ENCODE data around the gene TCF20. TPM values are rescaled to one million over a fixed set of nuclear protein-coding genes. Genes with fewer than 3 reads are reported as not detected.

Gene TCF20
- polyA plus RNA-seq, 2 donors, result 14.5 to 15.0 TPM

DNA sequence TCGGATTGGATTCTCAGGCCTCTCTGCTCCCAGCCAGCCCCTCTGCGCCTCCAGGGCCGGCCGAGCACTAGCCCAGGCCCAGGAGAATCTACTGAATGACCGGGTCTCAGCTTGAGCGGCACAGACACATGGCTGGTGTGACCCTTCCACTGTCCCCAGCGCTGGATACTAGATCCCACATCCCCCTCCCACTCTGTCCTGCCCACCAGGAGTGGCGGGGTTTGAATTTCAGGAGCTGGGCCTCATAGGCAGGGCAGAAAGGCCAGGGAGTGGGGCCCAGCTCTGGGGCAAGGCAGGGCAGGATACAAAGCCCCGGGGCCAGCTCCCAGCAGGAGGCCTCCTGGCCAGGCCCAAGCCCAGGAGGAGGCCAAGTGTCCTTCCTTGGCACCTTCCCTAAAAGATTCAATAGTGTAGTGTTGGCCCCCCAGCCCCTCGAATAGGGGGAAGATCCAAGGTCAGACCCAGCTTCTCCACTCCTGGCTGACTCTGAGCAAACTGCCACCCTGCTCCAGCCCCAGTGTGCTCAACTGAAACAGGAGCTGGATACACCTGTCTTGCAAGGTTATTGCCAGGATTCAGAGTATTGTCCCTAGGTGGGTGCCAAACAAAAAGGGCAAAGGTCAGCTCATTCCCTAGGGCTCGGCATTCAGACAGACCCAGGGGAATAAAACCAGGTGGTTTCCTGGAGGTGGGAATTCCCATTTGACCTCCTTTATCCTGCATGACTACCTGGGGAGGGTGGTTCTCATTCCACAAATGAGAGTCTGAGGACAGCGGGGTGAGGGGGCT is 22.5 kb upstream of the TCF20 start:
- WGBS, 2 donors, result 77 to 82% methylated on average over 12 of the region's 12 CpGs
- H3K27ac ChIP-seq (ENCODE audit: low read depth in 2 of 2, low read length in 1 of 2), result no peak overlapping the region
- H3K36me3 ChIP-seq (ENCODE audit: control insufficient read depth in 2 of 2, insufficient read depth in 2 of 2, low read length in 1 of 2), result peaks cover 0 to 3% of the 10 kb centered on the region in 2 donors
- no peak overlapping the region for H3K4me3 ChIP-seq (ENCODE audit: low read depth in 1 of 2, low read length in 2 of 2)
- H3K27me3 ChIP-seq (ENCODE audit: control insufficient read depth in 1 of 2, insufficient read depth in 2 of 2, low read length in 2 of 2), result no peaks in the 10 kb centered on the region
- H3K4me1 ChIP-seq (ENCODE audit: control insufficient read depth in 2 of 2, insufficient read depth in 2 of 2, low read length in 1 of 2), result peaks cover 4 to 19% of the 10 kb centered on the region in 2 donors
- no peaks in the 10 kb centered on the region for H3K9me3 ChIP-seq (ENCODE audit: control insufficient read depth in 2 of 2, insufficient read depth in 1 of 2, low read depth in 1 of 2, low read length in 1 of 2)

DNA sequence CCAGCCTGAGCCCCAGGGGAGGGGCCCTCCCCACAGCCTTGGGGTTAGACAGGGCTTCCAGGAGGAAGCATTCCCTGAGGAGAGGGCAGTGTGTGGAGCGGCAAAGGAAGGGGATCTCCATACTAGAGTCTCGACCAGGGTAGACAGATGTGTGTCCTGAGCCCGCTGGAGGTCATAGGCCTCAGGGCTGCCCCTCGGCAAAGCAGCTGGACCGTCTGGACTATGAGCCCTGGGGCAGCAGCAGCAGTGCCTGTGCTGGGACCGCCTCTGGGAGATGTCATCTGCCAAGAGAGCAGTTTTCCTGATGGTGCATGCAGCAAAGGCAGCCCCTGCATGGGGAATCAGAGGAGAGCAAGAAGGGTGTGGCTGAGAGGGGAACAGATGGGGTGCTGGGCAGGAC is 20.8 kb upstream of the TCF20 start:
- peaks cover under 1 to 19% of the 10 kb centered on the region in 2 donors for H3K4me1 ChIP-seq (ENCODE audit: control insufficient read depth in 2 of 2, insufficient read depth in 2 of 2, low read length in 1 of 2)
- H3K36me3 ChIP-seq (ENCODE audit: control insufficient read depth in 2 of 2, insufficient read depth in 2 of 2, low read length in 1 of 2), result no peaks in the 10 kb centered on the region
- 81 to 87% methylated on average over 6 of the region's 6 CpGs for WGBS, 2 donors
- H3K27me3 ChIP-seq (ENCODE audit: control insufficient read depth in 1 of 2, insufficient read depth in 2 of 2, low read length in 2 of 2), result no peaks in the 10 kb centered on the region
- no peak overlapping the region for H3K4me3 ChIP-seq (ENCODE audit: low read depth in 1 of 2, low read length in 2 of 2)
- no peak overlapping the region for H3K27ac ChIP-seq (ENCODE audit: low read depth in 2 of 2, low read length in 1 of 2)
- H3K9me3 ChIP-seq (ENCODE audit: control insufficient read depth in 2 of 2, insufficient read depth in 1 of 2, low read depth in 1 of 2, low read length in 1 of 2), result no peaks in the 10 kb centered on the region

DNA sequence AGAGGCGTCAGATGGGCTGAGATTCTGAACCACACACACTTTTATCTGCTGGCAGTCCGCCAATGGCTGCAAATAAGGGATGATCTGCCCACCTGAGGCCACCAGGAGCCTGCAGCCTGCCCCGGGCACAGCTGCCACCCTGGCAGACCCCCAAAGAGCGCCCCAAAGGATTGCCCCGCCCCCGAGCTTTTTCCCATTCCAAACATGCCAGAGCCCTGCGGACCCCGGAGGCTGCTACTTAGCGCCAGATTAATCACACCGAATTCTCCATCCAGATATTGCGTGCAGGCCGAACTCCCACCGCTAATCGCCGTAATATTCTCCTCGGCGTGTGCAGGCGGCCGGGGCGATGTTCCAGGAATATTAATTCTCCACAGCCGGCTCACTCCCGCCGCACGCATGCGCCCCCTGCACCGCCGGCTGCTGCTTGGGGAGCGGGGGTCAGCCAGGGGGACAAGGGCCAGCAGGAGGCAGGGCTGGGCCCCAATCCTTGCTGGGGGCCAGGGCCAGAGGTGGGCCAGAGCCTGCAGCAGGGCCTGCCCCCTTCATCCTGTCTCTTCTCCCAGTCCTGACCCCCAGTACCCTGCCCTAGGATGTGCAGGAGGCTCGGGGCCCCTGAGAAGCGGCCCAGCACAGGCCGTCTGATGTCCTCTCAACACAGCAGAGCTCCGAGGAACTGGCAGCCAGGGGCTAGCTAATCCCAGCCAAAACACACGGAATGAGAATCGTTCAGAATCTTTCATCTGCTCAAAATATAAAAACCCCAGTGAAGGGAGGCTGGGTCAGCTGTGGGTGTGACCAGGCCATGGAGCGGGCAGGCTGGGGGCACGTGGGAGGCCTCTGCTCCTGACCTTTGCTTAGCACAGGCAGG is 19.5 kb upstream of the TCF20 start:
- 43 to 55% methylated on average over 36 of the region's 36 CpGs for whole genome bisulfite sequencing, 2 donors
- no peaks in the 10 kb centered on the region for H3K27me3 ChIP-seq (ENCODE audit: control insufficient read depth in 1 of 2, insufficient read depth in 2 of 2, low read length in 2 of 2)
- no peaks in the 10 kb centered on the region for H3K36me3 ChIP-seq (ENCODE audit: control insufficient read depth in 2 of 2, insufficient read depth in 2 of 2, low read length in 1 of 2)
- peaks cover 0 to 24% of the 10 kb centered on the region in 2 donors for H3K4me1 ChIP-seq (ENCODE audit: control insufficient read depth in 2 of 2, insufficient read depth in 2 of 2, low read length in 1 of 2)
- no peak overlapping the region for H3K4me3 ChIP-seq (ENCODE audit: low read depth in 1 of 2, low read length in 2 of 2)
- H3K9me3 ChIP-seq (ENCODE audit: control insufficient read depth in 2 of 2, insufficient read depth in 1 of 2, low read depth in 1 of 2, low read length in 1 of 2), result no peaks in the 10 kb centered on the region
- H3K27ac ChIP-seq (ENCODE audit: low read depth in 2 of 2, low read length in 1 of 2), result no peak overlapping the region

DNA sequence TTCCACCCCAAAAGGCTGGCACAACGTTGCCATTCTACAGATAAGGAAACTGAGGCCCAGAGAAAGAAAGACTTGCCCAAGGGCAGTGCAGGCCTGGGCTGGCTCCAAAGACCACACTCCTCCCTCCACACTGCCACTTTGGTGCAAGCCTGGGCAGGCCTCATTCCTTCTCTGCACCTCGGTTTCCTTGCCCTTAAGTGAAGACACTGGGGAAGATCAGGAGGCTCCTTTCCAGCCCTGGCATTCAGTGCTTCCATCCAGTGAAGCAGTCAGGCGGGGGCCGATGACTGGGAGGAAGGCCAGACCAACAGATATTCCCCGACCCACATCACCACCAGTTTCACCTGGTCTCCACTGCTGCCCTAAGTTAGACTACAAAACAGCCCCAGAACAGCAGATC is 18.3 kb upstream of the TCF20 start:
- peaks cover 0 to 24% of the 10 kb centered on the region in 2 donors for H3K4me1 ChIP-seq (ENCODE audit: control insufficient read depth in 2 of 2, insufficient read depth in 2 of 2, low read length in 1 of 2)
- H3K9me3 ChIP-seq (ENCODE audit: control insufficient read depth in 2 of 2, insufficient read depth in 1 of 2, low read depth in 1 of 2, low read length in 1 of 2), result no peaks in the 10 kb centered on the region
- no peak overlapping the region for H3K4me3 ChIP-seq (ENCODE audit: low read depth in 1 of 2, low read length in 2 of 2)
- H3K27ac ChIP-seq (ENCODE audit: low read depth in 2 of 2, low read length in 1 of 2), result no peak overlapping the region
- peaks cover 0 to 2% of the 10 kb centered on the region in 2 donors for H3K27me3 ChIP-seq (ENCODE audit: control insufficient read depth in 1 of 2, insufficient read depth in 2 of 2, low read length in 2 of 2)
- WGBS, 2 donors, result 49 to 80% methylated on average over 5 of the region's 5 CpGs
- no peaks in the 10 kb centered on the region for H3K36me3 ChIP-seq (ENCODE audit: control insufficient read depth in 2 of 2, insufficient read depth in 2 of 2, low read length in 1 of 2)

DNA sequence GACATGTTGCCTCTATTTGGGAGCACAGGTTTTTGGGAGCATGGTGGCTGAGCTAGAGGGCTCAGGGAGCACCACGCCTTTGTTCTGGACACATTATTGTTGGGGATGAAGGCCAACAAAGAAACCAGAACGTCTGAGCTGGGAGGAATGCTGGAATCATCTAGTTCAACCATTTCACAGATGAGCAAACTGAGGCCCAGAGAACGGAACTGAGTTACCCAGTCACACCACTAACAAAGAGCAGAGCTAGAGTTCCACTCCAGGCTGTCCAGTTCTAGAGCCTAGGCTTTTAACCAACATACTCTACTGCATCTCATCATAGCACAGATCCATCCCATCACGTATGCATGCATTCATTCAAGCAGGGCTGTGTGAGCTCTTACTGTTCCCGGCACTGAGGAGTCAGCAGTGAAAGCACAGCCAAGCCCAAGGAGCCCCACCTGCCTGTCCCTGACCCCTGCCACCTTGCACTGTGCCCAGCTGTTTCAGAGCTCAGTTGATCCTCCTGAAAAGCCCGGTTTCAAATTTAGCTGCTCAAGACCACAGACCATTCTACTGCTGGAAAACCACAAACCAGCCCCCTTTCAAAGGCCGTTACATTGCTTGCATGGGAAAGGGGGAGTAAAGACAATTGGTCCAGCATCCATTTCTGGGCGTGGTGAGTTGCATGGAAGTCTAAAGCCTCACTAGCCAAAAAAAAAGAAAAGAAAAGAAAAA is 16.9 kb upstream of the TCF20 start:
- Histone ChIP-seq H3K4me1 (ENCODE audit: control insufficient read depth in 2 of 2, insufficient read depth in 2 of 2, low read length in 1 of 2) (peaks cover 5 to 24% of the 10 kb centered on the region in 2 donors), H3K36me3 (ENCODE audit: control insufficient read depth in 2 of 2, insufficient read depth in 2 of 2, low read length in 1 of 2) (no peaks in the 10 kb centered on the region), H3K9me3 (ENCODE audit: control insufficient read depth in 2 of 2, insufficient read depth in 1 of 2, low read depth in 1 of 2, low read length in 1 of 2) (no peaks in the 10 kb centered on the region), H3K27me3 (ENCODE audit: control insufficient read depth in 1 of 2, insufficient read depth in 2 of 2, low read length in 2 of 2) (peaks cover 0 to 4% of the 10 kb centered on the region in 2 donors), H3K27ac (ENCODE audit: low read depth in 2 of 2, low read length in 1 of 2) (no peak overlapping the region), H3K4me3 (ENCODE audit: low read depth in 1 of 2, low read length in 2 of 2) (no peak overlapping the region)
- 66 to 73% methylated on average over 8 of the region's 8 CpGs for WGBS, 2 donors

DNA sequence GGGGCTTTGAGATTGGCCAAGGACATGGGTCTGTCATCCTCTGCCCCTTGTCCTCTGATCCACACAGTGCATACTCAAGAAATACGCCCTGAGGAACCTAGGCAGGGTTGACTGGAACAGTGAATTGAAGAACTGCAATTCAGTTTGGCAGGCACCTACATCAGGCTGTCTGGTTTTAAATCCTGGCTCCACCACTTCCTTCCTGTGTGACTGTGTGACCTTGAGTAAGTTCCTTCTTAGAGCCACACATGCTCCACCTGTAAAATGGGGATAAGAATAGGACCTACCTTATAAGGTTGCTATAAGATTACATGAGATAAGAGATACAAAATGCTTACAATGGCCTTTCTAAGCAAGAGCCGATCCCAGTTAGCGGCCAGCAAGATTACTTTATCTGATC is 15.8 kb upstream of the TCF20 start:
- 78 to 84% methylated on average over 3 of the region's 3 CpGs for WGBS, 2 donors
- Histone ChIP-seq H3K4me1 (ENCODE audit: control insufficient read depth in 2 of 2, insufficient read depth in 2 of 2, low read length in 1 of 2) (peaks cover 5 to 24% of the 10 kb centered on the region in 2 donors), H3K4me3 (ENCODE audit: low read depth in 1 of 2, low read length in 2 of 2) (no peak overlapping the region), H3K27ac (ENCODE audit: low read depth in 2 of 2, low read length in 1 of 2) (no peak overlapping the region), H3K9me3 (ENCODE audit: control insufficient read depth in 2 of 2, insufficient read depth in 1 of 2, low read depth in 1 of 2, low read length in 1 of 2) (no peaks in the 10 kb centered on the region), H3K36me3 (ENCODE audit: control insufficient read depth in 2 of 2, insufficient read depth in 2 of 2, low read length in 1 of 2) (no peaks in the 10 kb centered on the region), H3K27me3 (ENCODE audit: control insufficient read depth in 1 of 2, insufficient read depth in 2 of 2, low read length in 2 of 2) (peaks cover 0 to 4% of the 10 kb centered on the region in 2 donors)

DNA sequence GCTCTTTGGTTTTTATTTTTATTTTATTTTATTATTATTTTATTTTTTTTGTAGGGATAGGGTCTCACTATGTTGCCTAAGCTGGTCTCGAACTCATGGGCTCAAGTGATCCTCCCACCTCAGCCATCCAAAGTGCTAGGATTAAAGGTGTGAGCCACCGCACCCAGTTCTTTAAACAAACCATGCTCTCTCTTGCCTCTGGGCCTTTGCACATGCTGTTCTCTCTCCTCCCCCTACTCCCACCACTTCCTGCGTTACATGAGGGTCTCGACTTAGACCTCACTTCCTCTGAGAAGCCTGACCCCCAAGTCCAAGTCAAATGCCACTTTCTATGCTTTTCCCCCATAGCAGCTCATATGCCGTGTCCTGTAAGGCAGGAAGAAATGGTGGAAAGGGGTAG is 15.2 kb upstream of the TCF20 start:
- Histone ChIP-seq H3K9me3 (ENCODE audit: control insufficient read depth in 2 of 2, insufficient read depth in 1 of 2, low read depth in 1 of 2, low read length in 1 of 2) (no peaks in the 10 kb centered on the region), H3K27me3 (ENCODE audit: control insufficient read depth in 1 of 2, insufficient read depth in 2 of 2, low read length in 2 of 2) (peaks cover 0 to 4% of the 10 kb centered on the region in 2 donors), H3K4me3 (ENCODE audit: low read depth in 1 of 2, low read length in 2 of 2) (no peak overlapping the region), H3K4me1 (ENCODE audit: control insufficient read depth in 2 of 2, insufficient read depth in 2 of 2, low read length in 1 of 2) (peaks cover 5 to 24% of the 10 kb centered on the region in 2 donors), H3K36me3 (ENCODE audit: control insufficient read depth in 2 of 2, insufficient read depth in 2 of 2, low read length in 1 of 2) (no peaks in the 10 kb centered on the region), H3K27ac (ENCODE audit: low read depth in 2 of 2, low read length in 1 of 2) (no peak overlapping the region)
- 85 to 89% methylated on average over 5 of the region's 5 CpGs for WGBS, 2 donors

DNA sequence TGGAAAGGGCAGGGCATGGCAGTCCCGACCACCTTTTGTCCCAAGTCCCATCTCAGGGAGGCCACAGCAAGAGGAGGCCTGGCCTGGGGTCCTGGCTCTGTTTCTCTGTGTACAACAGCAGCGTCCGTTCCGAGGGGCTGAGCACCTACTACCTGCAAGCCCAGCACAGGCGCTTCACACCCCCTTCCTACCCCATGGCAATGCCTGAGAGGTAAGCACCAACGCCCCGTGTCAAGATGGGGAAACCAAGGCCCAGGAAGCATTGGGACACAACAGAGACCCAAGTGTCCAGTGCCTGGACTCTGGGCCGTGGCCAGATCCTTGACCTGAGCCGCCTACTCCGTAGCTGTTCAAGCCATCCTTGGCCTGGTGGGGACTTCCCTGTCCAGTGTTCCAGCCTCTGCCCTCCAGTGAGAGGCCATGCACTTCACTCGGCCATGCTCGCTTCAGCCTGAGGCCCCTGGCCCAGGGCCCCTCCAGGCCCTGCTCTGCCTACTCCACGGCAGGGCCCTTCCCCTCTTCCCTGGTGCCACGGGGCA is 14.3 kb upstream of the TCF20 start:
- H3K27me3 ChIP-seq (ENCODE audit: control insufficient read depth in 1 of 2, insufficient read depth in 2 of 2, low read length in 2 of 2), result peaks cover 0 to 4% of the 10 kb centered on the region in 2 donors
- no peaks in the 10 kb centered on the region for H3K36me3 ChIP-seq (ENCODE audit: control insufficient read depth in 2 of 2, insufficient read depth in 2 of 2, low read length in 1 of 2)
- H3K4me1 ChIP-seq (ENCODE audit: control insufficient read depth in 2 of 2, insufficient read depth in 2 of 2, low read length in 1 of 2), result peaks cover 5 to 21% of the 10 kb centered on the region in 2 donors
- no peaks in the 10 kb centered on the region for H3K9me3 ChIP-seq (ENCODE audit: control insufficient read depth in 2 of 2, insufficient read depth in 1 of 2, low read depth in 1 of 2, low read length in 1 of 2)
- no peak overlapping the region for H3K27ac ChIP-seq (ENCODE audit: low read depth in 2 of 2, low read length in 1 of 2)
- WGBS, 2 donors, result 90 to 92% methylated on average over 13 to 14 of the region's 14 CpGs
- no peak overlapping the region for H3K4me3 ChIP-seq (ENCODE audit: low read depth in 1 of 2, low read length in 2 of 2)

DNA sequence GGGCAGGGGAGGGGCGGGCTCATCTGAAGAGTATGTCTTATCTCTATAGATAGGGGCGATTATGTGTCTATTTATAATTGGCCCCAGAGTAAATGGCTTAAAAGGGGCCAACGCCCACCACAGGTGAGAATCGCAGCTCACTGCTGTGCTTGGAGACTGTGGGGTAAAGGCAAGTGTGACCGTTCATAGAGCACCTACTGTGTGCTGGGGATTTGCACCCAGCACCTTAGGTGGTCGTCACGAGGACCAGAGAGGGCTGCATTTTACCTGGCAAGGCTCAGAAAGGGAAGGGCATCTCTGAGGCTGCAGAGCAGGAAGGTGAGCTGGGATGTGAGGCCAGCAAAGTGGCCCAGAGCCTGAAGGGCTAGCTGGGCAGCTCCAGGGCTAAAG is 13.7 kb upstream of the TCF20 start:
- no peak overlapping the region for H3K4me3 ChIP-seq (ENCODE audit: low read depth in 1 of 2, low read length in 2 of 2)
- H3K36me3 ChIP-seq (ENCODE audit: control insufficient read depth in 2 of 2, insufficient read depth in 2 of 2, low read length in 1 of 2), result no peaks in the 10 kb centered on the region
- peaks cover 0 to 4% of the 10 kb centered on the region in 2 donors for H3K27me3 ChIP-seq (ENCODE audit: control insufficient read depth in 1 of 2, insufficient read depth in 2 of 2, low read length in 2 of 2)
- peaks cover 5 to 23% of the 10 kb centered on the region in 2 donors for H3K4me1 ChIP-seq (ENCODE audit: control insufficient read depth in 2 of 2, insufficient read depth in 2 of 2, low read length in 1 of 2)
- WGBS, 2 donors, result 24 to 45% methylated on average over 7 of the region's 7 CpGs
- no peak overlapping the region for H3K27ac ChIP-seq (ENCODE audit: low read depth in 2 of 2, low read length in 1 of 2)
- no peaks in the 10 kb centered on the region for H3K9me3 ChIP-seq (ENCODE audit: control insufficient read depth in 2 of 2, insufficient read depth in 1 of 2, low read depth in 1 of 2, low read length in 1 of 2)
